Mucosa of descending colon (tissue), 3 donors: ENCODE data around the gene STMN3. TPM values are rescaled to one million over a fixed set of nuclear protein-coding genes. Genes with fewer than 3 reads are reported as not detected.

Experiments
- ATAC-seq: fragments of 200-7000 bp; cut with Tn5 transposase; one replicate; pipeline ENCODE4 v1.9.1; 2020; ENCODE audit warnings: mild to moderate bottlenecking, moderate library complexity
- DNase-seq, 3 donors: peaks; one replicate each; pipeline ENCODE4 v3.0.0-alpha.2; 2020
- H3K36me3 ChIP-seq: fragments of 200-600 bp; one replicate; pipeline ENCODE4 v1.8.0; 2021; ENCODE audit warnings: low read depth, mild to moderate bottlenecking
- H3K4me1 ChIP-seq: fragments of 200-600 bp; one replicate; pipeline ENCODE4 v1.8.0; 2021; ENCODE audit warnings: low read depth, mild to moderate bottlenecking
- H3K4me3 ChIP-seq: fragments of 200-600 bp; one replicate; pipeline ENCODE4 v1.8.0; 2021; ENCODE audit warnings: mild to moderate bottlenecking
- H3K9me3 ChIP-seq: fragments of 200-600 bp; one replicate; pipeline ENCODE4 v1.8.0; 2021; ENCODE audit warnings: mild to moderate bottlenecking
- CTCF ChIP-seq: fragments of 200-600 bp; IDR thresholded peaks from one replicate; pipeline ENCODE4 v1.8.0; 2022; ENCODE audit warnings: antibody characterized with exemption, mild to moderate bottlenecking
- intact Hi-C, 2 donors: fragments of 100-400 bp; cut with DNase I in 1 of 2; cut with micrococcal nuclease in 1 of 2; formaldehyde crosslinking; loops; one replicate each; pipeline versions ENCODE4 v1.11.0 to v1.11.1; 2022; cut with DNase I, micrococcal nuclease
- total RNA-seq, 3 donors: library from RNA; stranded (reverse); fragmentation: NEBNext Ultra II Directional in 2 of 3; extraction: Animal tissue kit (Norgen Biotek cat#: 25700) in 2 of 3; gene quantifications; one replicate each; pipeline versions ENCODE4 v1.2.1 to v1.2.4, GENCODE V29; 2021 to 2023
- donor health status: DM: no; HTN: no; CAD: no; lungs with moderate emphysema.
- donor health status: DM: no; HTN: no; CAD: no.
- donor health status: DM: no; HTN: yes; CAD: no.

The STMN3 gene
- total RNA-seq, 3 donors from 2014 or later = 2.7 to 19.7 (median 6.7) TPM

GRCh38 chr20:63681609-63682142 lies 28.5 kb upstream of the STMN3 start:
- intact Hi-C loops = no loop called here
- peaks cover 7% of the 10 kb centered on the region for H3K4me1 ChIP-seq
- no peaks in the 10 kb centered on the region for H3K9me3 ChIP-seq
- H3K36me3 ChIP-seq = no peaks in the 10 kb centered on the region
- H3K4me3 ChIP-seq = no peak overlapping the region
- ATAC-seq (no peak), DNase-seq (peak in 1 of 3 donors; percentile 53)
- no peak for TF ChIP-seq CTCF

- Histone ChIP-seq H3K36me3 (no peaks in the 10 kb centered on the region), H3K4me3 (no peak overlapping the region), H3K4me1 (peaks cover 1% of the 10 kb centered on the region), H3K9me3 (no peaks in the 10 kb centered on the region)
- no peak for TF ChIP-seq CTCF
- intact Hi-C loops = no loop called here
- DNase-seq (no peak), ATAC-seq (no peak)
Observed at GRCh38 chr20:63680857-63681608, 27.8 kb upstream of the STMN3 start.

- Histone ChIP-seq H3K9me3 (no peaks in the 10 kb centered on the region), H3K4me1 (no peaks in the 10 kb centered on the region), H3K4me3 (no peak overlapping the region), H3K36me3 (no peaks in the 10 kb centered on the region)
- no peak for ATAC-seq
- DNase-seq = peak in 1 of 3 donors; percentile 43
- no peak for TF ChIP-seq CTCF
- intact Hi-C loops = no loop called here
Observed at GRCh38 chr20:63680427-63680826, 27.2 kb upstream of the STMN3 start.

GRCh38 chr20:63679799-63680305 lies 26.6 kb upstream of the STMN3 start:
- Histone ChIP-seq H3K4me3 (no peak overlapping the region), H3K4me1 (no peaks in the 10 kb centered on the region), H3K9me3 (no peaks in the 10 kb centered on the region), H3K36me3 (no peaks in the 10 kb centered on the region)
- no peak for TF ChIP-seq CTCF
- intact Hi-C loops = no loop called here
- ATAC-seq (no peak), DNase-seq (no peak)

GRCh38 chr20:63678667-63679465 lies 25.6 kb upstream of the STMN3 start:
- H3K36me3 ChIP-seq = no peaks in the 10 kb centered on the region
- no peaks in the 10 kb centered on the region for H3K9me3 ChIP-seq
- no peak for TF ChIP-seq CTCF
- intact Hi-C loops = no loop called here
- H3K4me1 ChIP-seq = no peaks in the 10 kb centered on the region
- no peak overlapping the region for H3K4me3 ChIP-seq
- DNase-seq (no peak), ATAC-seq (no peak)
